SK-MEL-5 (cell line): Measurements from ENCODE around the gene HORMAD2. TPM values are rescaled to one million over a fixed set of nuclear protein-coding genes. Genes with fewer than 3 reads are reported as not detected.

ENCODE experiments used
- DNase-seq: peaks from one replicate; pipeline ENCODE4 v3.0.0-alpha.2; 2016; ENCODE audit warnings: low read depth, low spot score
- in situ Hi-C: cut with HindIII; loops from 2 replicates; pipeline ENCODE4 v1.10.0; 2016; ENCODE audit warnings: low sequenced_read_pairs, high pct_unique_total_duplicates, low pct_unique_long_range_greater_than_20kb
- total RNA-seq: library from RNA; depleted of rRNA; stranded (reverse); fragments of >200 nt; shearing (Covaris generic); gene quantifications from 2 replicates; pipeline ENCODE4 v1.2.3, GENCODE V29; 2014

Gene HORMAD2
- total RNA-seq, 1 experiment from 2014 or later = not detected

DNA sequence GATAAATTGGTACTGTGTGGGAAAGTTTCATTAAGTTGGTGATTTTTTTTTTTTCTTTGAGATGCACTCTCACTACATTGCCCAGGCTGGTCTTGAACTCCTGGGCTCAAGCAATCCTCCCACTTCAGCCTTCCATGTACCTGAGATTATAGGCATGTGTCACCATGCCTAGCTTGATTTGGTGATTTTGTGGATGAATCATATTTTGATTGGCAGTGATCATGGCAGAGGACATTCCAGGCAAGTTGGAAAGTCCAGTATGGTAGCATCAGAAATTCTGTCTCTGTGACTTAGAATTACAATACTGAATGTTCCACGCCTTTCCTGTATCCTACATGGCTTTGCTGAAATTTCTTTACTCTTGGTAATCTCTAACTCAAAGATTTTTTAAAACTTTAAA is 49.4 kb downstream of the HORMAD2 start:
- DNase-seq = no peak
- in situ Hi-C loops = no loop called here

GRCh38 chr22:30132290-30132996 is 52.2 kb downstream of the HORMAD2 start:
- in situ Hi-C loops = no loop called here
- no peak for DNase-seq

- in situ Hi-C loops = no loop called here
- no peak for DNase-seq
Measured at GRCh38 chr22:30140414-30140813, 60.1 kb downstream of the HORMAD2 start.

GRCh38 chr22:30143265-30143664 is 63.0 kb downstream of the HORMAD2 start:
- in situ Hi-C loops = no loop called here
- DNase-seq = no peak

- no peak for DNase-seq
- in situ Hi-C loops = no loop called here
Measured at GRCh38 chr22:30144391-30144790, 64.1 kb downstream of the HORMAD2 start.

- peak; percentile 17 for DNase-seq
- in situ Hi-C loops = no loop called here
Measured at GRCh38 chr22:30150212-30150611, 69.9 kb downstream of the HORMAD2 start.

- no peak for DNase-seq
- in situ Hi-C loops = no loop called here
Measured at GRCh38 chr22:30158277-30158676, 78.0 kb downstream of the HORMAD2 start.

- in situ Hi-C loops = no loop called here
- DNase-seq = no peak
Measured at GRCh38 chr22:30158744-30159500, 78.7 kb downstream of the HORMAD2 start.

GRCh38 chr22:30159561-30160353 is 79.5 kb downstream of the HORMAD2 start:
- peak; percentile 60 for DNase-seq
- in situ Hi-C loops = no loop called here

GRCh38 chr22:30161051-30161469 is 80.8 kb downstream of the HORMAD2 start:
- in situ Hi-C loops = no loop called here
- DNase-seq = no peak

DNA sequence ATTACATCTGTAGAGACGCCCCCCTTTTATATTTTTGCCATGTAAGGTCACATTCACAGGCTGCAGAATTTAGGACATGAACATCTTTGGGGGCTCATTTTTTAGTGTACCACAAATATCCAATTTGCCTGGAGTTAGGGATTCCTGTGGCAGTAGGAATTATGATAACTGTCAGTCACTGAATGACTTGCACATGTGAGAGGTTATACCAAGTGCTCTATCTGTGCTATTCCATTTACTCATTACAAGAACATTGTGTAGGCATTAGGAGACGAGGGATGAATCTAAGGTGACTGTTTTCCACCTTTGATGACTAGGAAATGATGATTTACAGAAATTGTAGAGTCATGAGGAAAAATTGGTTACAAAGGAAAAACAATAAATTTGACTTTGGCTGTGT is 87.0 kb downstream of the HORMAD2 start:
- no peak for DNase-seq
- in situ Hi-C loops = no loop called here

DNA sequence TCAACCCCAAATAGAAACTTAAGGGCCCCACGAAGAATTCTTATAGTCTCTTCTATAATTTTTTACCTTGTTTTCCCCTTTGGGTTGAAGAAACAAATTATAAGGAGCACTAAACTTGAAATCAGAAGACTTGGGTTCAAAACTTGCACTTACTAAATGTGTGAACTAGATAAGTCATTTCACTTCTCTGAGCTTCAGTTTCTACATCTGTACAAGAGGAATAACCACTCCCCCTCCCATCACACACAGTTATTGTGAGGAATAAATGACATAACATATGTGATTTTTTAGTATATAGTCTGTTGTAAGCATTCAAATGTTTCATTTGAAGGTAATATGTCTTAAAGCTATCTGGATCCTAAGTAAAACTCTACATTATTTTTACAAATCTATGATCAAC is 87.5 kb downstream of the HORMAD2 start:
- in situ Hi-C loops = no loop called here
- DNase-seq = no peak

DNA sequence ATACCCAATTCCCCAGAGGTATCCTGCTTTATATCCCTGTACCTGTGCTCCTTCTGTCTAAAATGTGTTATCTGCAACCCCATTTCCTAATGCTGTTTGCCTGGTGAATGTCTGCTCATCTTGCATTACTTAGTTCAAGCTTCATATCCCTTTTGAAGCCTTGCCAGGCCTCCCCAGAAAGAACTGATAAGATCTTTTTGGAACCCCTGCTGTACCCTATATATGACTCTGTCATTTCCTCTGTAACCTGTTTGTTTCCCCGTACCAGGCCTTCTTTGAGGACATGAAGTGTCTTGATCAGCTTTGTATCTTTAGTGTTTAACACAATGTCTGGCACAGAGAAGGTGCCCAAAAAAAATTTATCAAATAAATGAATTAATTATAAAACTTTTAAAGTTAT is 88.7 kb downstream of the HORMAD2 start:
- no peak for DNase-seq
- in situ Hi-C loops = no loop called here

DNA sequence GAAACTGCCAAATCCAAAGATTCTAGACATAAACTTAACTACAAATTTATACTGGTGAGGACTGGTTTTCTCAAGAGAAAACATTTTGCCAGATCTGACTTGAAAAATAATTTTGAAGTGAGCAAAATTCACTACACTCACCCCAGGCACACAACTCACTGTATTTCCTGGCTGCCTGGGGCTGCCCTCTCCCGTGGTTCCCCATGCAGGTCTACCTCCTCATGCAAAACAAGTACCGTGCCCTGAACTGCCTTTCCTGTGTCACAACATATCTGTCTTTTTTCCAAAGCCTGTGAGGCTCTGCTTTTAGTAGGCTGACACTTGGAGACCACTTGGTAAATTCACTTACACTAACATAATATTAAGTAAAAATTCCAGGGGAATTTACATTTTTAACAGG is 89.9 kb downstream of the HORMAD2 start:
- in situ Hi-C loops = no loop called here
- no peak for DNase-seq

- in situ Hi-C loops = no loop called here
Measured at GRCh38 chr22:30171008-30171407, 90.7 kb downstream of the HORMAD2 start.

GRCh38 chr22:30175690-30176288 is 95.5 kb downstream of the HORMAD2 start:
- in situ Hi-C loops = no loop called here
- no peak for DNase-seq

More at GRCh38 chr22:30171008-30171407, 90.7 kb downstream of the HORMAD2 start:
- no peak for DNase-seq

GRCh38 chr22:30176431-30176830 is 96.2 kb downstream of the HORMAD2 start:
- no peak for DNase-seq
- in situ Hi-C loops = no loop called here
